Glomerular endothelial cell (primary cell): ENCODE measurements around the gene MLC1. TPM values are rescaled to one million over a fixed set of nuclear protein-coding genes. Genes with fewer than 3 reads are reported as not detected.

Experiments used
- DNase-seq: peaks from one replicate; pipeline ENCODE4 v3.0.0-alpha.2; 2011; ENCODE audit warnings: low read depth, low spot score; ENCODE audit errors: extremely low read depth
- total RNA-seq: library from RNA; depleted of rRNA; stranded (reverse); fragments of >200 nt; gene quantifications from 2 replicates; pipeline ENCODE4 v1.2.3, GENCODE V29; 2015

MLC1 gene
- total RNA-seq, 1 donor from 2014 or later: not detected

DNA sequence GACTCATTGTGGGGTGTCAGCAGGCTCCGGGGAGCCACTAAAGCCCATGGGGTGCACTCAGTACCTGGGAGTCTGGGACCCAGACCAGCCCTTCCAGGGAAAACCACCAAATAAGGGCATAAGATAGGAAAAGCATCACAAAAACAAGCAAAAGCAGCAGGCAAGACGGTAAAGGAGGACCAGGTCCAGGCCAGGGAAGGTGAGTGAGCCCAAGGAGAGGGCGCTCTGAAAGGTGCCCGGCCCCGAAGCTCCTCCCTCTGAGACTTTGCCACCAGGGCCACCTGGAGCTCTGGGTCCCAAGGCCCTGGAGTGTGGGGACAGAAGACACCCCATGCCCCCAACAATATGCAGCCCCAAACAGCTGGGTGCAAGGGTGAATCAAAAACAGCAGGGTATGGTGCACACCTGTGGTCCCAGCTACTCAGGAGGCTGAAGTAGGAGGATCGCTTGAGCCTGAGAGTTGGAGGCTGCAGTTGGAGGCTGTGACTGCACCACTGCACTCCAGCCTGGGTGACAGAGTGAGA lies 67.5 kb downstream of the MLC1 start:
- no peak for DNase-seq

DNA sequence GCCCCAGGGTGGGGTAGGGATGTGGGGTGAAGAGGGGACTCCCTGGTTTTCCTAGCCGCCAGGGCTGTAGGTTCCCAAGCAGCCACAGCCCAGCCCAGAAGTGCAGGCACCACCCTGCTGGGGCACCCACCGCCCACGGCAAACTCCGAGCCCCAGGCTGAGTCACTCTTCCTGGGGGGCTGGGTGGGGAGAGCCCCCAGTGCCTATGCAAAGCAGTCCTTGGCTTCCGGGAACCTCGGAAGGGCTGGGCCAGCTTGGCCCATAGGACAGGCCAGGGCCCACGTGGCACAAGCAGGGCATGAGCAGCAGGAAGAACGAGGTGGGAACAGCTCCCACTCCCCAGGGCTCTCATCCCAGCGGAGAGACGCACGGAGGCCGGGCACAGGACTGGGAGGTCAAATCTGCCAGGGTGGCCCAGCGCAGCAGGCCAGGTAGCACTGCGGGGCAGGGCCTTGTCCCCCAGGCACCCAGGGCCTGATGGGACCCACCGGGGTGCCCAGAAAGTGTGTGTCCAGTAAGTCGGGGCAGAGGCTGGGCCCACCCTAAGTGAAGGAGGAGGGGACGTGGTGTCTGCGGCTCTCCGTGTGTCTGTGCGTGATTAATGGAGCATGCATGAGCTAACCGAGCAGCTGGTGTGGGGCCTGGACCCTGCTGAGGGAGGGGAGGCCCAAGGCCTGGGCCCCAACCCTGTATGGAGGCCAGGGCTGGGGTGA lies 68.1 kb downstream of the MLC1 start:
- no peak for DNase-seq

DNA sequence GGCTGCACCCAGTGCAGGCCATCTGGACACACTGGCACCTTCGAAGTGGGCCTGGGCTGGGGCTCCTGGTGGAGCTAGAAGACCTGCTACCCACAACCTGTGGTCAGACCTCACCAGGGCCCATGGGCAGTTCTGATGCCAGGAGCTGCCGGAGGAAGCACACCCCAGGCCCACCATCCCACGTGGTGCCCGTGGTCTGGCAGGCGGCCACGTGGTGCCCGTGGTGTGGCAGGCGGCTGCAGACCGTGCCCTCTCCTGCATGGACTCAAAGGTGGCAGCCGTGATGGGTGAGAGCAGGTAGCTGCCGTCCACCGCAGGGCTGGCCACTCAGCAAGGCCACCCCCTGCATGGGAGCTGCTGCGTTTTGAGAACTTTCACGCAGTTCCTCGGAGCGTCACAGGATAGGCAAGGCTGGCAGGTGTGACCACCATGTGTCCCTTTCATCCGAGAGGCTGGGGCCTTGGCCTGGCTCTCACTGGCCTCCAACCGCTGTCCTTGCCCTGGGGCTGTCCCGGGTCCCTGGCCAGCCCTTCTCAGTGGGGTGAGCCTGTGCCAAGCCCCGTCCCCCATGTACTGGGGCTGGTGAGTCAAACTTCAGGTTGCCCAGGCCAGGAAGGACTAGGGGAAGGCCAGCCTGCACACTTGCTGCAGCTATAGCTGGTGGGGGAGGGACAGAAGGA lies 68.8 kb downstream of the MLC1 start:
- DNase-seq: no peak

DNA sequence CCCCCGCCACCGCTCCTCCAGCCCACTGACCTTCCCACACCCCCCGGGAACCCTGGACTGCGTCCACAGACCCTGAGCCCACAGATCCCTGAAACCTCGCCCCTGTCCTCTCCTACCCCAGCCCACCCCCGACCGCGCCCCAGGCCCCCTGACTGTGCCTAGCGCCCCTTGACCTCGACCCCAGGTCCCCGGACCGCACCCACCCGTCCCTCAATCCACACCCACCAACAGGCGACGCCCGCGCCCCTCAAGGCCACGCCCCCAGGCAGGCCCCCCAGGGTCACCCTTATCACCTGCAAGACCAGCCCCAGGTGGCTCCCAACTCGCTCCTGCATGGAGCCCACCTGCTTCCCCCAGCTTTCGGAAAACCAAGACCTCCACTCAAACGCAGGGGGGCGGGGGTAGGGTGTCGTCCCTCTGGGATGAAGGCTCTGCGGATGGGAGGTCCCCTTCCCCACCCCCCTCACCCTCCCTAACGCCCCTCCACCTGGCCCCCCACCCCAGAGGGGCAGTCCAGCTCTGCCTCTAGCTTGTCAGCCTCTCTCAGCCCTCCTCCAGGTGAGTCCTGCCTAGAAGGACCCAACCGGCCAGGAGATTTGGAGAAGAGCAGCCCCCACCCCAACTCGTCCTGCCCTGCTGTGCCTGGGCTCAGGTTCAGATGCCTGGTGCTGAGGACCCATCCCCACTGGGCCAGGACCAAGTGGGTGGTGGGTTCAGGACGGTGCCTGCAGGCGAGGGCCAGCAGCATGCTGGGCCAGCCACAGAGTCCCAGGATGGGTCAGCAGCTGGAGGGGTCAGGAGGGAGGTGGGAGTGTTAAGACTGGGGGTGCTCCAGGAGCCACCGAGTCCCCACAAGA lies 69.5 kb downstream of the MLC1 start:
- no peak for DNase-seq

DNA sequence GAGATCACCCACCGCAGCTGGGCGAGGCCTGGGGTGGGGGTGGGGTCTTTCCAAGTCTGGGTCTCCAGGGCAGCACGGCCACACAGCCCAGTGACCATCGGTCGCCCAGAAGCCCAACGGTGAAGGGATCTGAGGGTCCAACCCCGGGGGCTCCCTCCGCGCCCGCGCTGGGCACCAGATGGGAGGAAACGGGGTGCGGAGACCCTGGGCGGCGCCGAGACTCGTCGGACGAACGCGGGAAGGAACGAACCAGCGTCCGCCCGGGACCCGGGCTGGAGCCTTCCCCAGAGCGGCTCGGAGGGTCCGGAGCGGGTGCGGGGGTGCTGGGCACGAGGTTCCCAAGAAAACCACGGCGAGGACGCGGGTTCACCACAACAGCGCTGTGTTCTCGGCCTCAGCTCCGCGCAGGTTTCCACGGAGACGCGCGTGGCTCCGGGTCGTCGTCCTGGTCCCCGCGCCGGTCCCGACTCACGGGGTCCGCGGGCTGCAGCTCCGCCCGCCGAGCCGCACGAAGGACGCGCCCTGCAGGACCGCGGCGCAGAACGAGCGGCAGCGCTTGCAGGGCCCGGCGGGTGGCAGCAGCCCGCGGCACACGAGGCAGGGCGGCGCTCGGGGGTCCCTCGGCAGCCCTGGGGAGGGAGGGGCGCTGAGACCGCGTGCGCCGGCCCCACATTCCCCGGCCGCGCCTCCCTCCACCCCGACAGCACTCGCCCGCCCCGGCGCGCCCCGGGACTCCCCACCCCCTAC lies 70.4 kb downstream of the MLC1 start:
- no peak for DNase-seq

DNA sequence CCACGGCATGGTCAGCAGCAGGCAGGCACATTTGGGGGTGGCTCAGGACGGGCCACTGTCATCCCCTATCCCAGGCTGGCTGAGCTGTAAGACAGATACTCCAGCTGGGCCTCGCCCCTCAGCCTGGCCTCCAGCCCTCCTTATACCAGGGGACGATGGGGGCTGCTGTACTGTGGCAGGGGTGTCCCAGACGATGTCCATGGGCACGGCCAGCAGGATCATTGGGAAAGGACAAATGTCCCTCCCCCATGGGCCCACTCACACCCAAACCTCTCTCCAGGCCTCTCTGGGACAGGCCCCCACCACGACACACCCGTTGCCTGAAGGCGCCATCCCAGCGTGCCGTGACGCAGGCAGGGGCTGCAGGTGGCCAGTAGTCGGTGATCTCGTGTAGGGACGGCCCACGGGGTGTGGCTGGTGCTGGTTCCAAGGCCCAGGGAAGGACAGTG lies 71.1 kb downstream of the MLC1 start:
- no peak for DNase-seq

DNA sequence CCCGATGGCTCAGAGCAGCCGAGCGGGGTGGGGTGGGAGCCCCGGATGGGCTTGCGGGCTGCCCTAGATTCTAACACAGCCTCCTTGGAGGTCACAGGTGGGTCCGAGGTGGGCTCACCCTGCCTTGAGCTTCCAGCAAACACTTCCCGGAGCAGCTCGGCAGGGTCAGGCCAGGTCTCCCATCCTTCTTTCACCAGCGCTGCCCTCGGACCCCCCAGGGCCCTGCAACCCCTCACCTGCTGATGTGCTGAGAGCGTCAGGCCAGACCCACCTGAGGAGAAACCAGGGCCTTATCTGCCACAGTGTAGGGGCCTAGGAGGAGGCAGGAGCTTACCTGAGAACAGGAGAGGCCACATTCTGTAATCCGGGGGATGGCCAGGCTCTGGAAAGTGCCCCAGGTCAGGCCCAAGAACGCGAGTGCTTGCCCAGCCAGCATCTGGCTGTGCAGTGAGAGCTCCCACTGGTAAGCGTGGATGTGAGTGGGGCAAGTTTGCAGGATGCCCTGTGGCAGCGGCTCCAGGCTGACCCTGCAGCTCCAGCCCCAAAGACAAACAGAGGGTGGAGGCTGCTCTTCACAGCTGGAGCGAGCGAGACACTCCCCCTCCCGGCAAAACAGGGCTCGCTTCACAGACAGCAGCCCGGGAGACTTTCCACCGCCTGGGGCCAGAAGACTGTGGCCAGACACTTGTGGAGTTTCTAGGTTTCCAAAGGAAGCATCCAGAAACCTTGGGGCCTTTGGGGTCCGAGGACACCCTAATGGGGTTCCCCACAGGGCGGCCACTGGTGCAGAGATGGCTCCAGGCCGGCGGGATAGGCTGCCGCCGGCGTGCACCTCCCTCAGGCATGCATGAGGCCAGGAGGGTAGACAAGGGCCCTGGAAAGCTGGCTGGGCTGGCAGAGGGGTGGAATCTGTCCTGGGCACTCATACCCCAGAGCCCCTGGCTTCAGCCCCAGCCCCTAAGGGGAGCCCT lies 72.7 kb downstream of the MLC1 start, which contains the start of gene IL17REL:
Gene IL17REL, minus strand, starts transcription at position 555 of the 971 bp plus-strand sequence. Its CDS starts 119 bp downstream, at position 436.
- DNase-seq: no peak

DNA sequence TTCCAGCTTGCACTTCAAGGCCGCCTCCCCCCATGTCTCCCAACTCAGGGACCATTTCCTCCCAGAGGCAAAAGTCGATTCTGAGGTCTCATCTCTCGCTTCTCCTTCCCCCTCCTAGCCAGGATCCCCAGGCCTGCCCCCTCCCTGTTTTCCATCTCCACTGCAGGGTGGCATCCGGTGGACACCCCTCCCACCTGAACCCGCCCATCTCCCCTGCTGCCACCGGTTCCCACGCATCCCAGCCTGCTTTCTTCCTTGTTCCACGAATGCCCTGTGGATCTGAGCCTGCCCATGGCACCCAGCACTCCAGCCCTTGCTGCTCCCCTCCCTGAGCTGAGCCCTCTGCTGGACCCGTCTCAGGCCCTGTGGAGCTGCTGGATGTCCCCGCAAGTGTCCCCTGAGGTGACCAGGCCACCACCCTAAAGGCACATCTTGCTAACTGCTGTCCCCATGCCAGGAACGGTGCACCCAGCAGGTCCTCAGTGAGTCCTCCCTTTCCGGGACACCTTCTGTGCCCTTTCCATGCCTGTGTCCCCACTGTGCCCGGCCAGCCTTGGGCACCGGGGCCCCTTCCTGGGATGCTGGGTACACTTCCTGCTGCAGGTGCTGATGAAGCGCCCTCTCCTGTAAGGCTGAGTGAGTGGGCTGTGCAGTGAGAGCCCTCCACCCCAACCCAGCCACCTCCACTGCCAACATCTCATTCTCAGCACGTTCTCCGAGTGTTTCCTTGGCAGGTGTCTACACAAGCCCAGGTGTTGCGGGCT lies 73.6 kb downstream of the MLC1 start:
- DNase-seq: no peak

DNA sequence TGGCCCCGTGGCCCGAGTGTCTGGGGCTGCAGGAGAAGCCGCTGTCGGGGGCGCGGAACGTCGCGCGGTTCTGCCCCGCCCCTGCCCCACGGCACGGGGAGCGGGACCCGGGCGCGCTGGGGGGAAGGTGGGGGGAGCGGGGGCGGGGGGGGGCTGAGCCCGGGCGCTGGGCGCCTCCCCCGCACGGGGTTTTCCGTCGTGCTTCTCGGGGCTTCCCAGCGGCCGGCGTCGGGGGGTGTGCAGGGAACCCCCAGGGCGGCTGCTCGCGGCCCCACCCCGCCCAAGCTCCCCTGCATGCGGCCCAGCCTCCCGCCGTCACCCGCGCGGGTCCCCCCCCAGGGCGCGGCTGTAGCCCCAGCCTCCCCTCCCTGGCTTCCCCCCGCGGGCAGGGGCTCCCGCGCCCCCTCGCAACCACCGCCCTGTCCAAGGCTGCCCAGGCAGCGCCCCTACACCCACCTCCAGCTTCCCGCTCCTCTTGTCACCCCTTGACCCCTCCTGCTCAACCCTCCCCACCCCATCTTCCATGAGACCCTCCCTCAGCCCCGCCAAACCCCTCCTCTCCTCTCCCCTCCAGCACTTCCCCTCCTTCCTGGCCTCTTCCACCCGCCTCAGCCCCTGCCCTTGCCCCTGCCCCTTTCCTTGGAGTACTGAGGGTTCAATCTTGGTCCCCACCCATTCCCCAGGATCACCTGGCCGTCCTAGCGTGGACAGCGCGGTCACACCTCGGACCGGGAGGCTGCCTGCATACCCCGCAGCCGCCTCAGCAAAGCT lies 74.4 kb downstream of the MLC1 start:
- no peak for DNase-seq

DNA sequence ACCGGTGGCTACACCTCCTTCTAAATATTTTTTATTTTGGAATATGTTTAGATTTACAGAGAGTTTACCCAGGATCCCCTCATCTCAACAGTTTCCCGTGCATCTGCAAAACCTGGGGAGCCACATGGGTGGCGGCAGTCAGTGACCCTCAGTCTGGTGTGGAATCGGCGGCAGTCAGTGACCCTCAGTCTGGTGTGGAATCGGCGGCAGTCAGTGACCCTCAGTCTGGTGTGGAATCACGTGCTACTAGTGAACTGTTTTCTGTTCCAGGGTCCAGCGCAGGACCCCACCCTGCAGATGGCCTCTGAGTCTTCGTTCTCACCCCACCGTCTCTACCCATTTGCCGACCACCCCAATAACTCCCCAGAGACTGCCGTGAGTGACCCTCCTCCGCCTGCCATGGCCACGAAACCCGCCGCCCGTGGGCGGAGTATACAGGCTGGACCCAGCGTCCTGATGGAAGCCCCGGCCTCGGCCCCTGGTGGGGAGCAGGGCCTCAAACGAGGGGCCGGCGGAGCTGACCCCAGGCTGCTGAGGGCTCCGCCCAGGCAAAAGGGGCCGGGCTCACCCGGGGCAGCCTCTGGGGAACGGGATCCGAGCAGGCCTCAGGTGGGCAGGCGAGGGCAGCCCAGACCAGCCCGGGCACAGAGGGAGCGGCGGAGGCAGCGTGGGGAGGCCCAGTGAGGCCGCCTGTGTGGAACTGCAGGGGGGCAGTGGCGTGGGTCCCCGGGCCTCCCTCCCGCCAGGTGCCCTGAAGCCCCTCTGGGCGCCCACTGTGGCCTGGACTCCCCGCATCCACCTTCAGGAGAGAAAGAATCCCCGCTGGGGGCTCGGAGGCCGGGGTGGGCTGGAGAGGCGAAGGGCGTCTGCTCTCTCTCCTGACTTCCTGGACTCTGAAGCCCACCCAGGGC lies 75.2 kb downstream of the MLC1 start:
- no peak for DNase-seq

Other genes with a start within 250 kb of the MLC1 start
- 19.0 and 25.9 TPM in 2 replicates for gene ZBED4, start 231.6 kb downstream of the MLC1 start, total RNA-seq
- gene ALG12, start 167.0 kb downstream of the MLC1 start, total RNA-seq: 10.3 and 14.5 TPM in 2 replicates
- gene CRELD2, start 166.8 kb downstream of the MLC1 start, total RNA-seq: 67.8 and 84.8 TPM in 2 replicates
- gene PIM3, start 124.7 kb downstream of the MLC1 start, total RNA-seq: 116 and 197 TPM in 2 replicates
- gene IL17REL, start 72.7 kb downstream of the MLC1 start, total RNA-seq: not detected in 2 replicates
- gene TTLL8, start 27.1 kb downstream of the MLC1 start, total RNA-seq: not detected in 2 replicates
- 2.1 and 11.7 TPM in 2 replicates for gene MOV10L1, start 4.6 kb upstream of the MLC1 start, total RNA-seq
- 1.1 and 1.7 TPM in 2 replicates for gene PANX2, start 85.3 kb upstream of the MLC1 start, total RNA-seq
- 39.9 and 45.0 TPM in 2 replicates for gene TRABD, start 100.5 kb upstream of the MLC1 start, total RNA-seq
- gene SELENOO, start 115.6 kb upstream of the MLC1 start, total RNA-seq: 26.2 and 29.3 TPM in 2 replicates
- 24.3 and 47.1 TPM in 2 replicates for gene TUBGCP6, start 159.6 kb upstream of the MLC1 start, total RNA-seq
- gene HDAC10, start 165.8 kb upstream of the MLC1 start, total RNA-seq: 49.1 and 55.5 TPM in 2 replicates
- gene MAPK12, start 176.3 kb upstream of the MLC1 start, total RNA-seq: 72.5 and 74.8 TPM in 2 replicates
- gene MAPK11, start 185.0 kb upstream of the MLC1 start, total RNA-seq: 34.5 and 39.3 TPM in 2 replicates
- 130 and 233 TPM in 2 replicates for gene PLXNB2, start 222.2 kb upstream of the MLC1 start, total RNA-seq
- 6.4 and 15.2 TPM in 2 replicates for gene DENND6B, start 241.6 kb upstream of the MLC1 start, total RNA-seq